ENCODE measurements around the gene CCDC8.
"Not testable (repeated sequence)": the region's sequence is repeated elsewhere in the genome, so short reads cannot be mapped to it uniquely, and the experiment has no call there.

CCDC8 gene

DNA sequence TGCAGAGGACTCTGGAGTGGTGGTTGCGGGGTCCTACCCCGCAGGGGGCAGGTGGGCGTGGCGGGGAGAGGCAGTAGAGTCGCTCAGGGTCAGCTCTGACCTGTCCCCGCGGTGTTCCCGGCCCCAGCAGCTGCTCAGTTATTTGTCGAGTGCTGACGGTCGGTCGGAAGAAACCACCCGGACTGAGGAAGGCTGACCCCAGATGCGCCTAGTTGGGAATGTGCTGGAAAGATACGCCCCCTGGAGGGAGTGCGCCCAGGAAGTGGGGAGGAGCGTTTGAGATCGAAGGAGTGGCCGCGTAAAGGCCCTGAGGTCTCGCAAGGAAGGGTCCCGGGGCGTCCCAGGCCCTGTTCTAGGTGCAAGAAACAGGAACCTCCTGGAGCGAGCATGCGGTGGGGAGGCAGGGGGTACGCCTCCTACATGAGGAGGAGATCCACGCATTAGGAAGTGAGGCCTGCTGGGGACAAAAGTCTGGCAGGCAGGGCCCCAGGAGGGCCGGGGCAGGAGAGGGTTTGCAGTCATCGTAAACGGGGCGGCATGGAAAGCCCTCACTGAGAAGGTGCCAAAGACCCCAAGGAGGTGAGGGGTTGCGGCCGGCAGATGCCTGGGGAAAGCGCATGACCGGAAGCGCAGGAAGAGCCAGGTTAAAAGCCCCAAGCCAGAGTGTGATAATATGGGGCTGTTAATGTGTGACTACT is 9.2 kb downstream of the CCDC8 start:
- DNase-seq = peak in 2 of 3 experiments; percentile 52 to 76

DNA sequence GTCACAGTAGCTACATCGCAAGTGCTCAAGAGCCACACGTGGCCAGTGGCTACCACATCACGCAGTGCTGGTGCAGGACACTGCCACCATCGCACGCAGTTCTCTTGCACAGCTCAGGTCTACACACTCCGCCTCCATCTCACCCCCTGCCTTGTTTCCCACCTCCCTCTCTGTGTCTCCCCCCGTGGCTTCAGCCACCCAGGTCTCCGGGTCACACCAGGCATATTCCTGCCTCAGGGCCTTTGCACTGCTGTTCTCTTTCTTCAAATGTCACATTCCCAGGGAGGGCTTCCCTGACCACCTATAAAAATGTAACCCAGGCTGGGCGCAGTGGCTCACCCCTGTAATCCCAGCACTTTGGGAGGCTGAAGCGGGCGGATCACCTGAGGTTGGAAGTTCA is 10.6 kb downstream of the CCDC8 start:
- no peak for DNase-seq

GRCh38 chr19:46397801-46398479 is 15.4 kb downstream of the CCDC8 start:
- not testable (repeated sequence) for DNase-seq

GRCh38 chr19:46394402-46394797 is 19.0 kb downstream of the CCDC8 start:
- peak in 1 of 3 experiments; percentile 17 for DNase-seq

GRCh38 chr19:46393456-46394401 is 19.6 kb downstream of the CCDC8 start:
- peak in 1 of 3 experiments; percentile 17 for DNase-seq

- no peak for DNase-seq
These were observed 20.5 kb downstream of the CCDC8 start for GRCh38 chr19:46392837-46393236.

DNA sequence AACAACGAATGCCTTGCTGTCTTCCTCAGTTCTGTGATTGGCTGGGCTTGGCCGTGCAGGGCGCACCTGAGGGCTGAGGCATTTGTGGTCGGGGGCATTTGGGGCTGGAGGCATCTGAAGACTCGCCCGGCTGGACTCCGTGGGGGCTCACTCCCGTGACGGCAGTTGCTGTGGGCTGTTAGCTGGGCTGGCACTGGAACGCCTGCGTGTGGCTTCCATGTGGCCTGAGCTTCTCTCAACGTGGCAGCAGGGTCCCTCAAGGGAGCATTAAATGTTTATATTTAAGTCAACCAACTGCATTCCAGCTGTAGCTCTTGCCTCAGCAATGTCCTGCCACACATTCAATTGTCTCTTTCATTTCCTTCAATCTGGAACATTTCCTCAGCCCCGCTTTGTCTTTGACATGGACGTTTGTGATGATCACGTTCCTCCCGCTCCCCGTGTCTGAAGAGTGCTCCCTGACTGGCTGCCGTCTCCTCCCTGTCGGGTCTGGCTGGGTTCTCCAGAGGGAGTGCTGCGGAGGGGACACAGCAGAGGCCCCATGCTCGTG is 21.0 kb downstream of the CCDC8 start:
- DNase-seq = no peak

DNA sequence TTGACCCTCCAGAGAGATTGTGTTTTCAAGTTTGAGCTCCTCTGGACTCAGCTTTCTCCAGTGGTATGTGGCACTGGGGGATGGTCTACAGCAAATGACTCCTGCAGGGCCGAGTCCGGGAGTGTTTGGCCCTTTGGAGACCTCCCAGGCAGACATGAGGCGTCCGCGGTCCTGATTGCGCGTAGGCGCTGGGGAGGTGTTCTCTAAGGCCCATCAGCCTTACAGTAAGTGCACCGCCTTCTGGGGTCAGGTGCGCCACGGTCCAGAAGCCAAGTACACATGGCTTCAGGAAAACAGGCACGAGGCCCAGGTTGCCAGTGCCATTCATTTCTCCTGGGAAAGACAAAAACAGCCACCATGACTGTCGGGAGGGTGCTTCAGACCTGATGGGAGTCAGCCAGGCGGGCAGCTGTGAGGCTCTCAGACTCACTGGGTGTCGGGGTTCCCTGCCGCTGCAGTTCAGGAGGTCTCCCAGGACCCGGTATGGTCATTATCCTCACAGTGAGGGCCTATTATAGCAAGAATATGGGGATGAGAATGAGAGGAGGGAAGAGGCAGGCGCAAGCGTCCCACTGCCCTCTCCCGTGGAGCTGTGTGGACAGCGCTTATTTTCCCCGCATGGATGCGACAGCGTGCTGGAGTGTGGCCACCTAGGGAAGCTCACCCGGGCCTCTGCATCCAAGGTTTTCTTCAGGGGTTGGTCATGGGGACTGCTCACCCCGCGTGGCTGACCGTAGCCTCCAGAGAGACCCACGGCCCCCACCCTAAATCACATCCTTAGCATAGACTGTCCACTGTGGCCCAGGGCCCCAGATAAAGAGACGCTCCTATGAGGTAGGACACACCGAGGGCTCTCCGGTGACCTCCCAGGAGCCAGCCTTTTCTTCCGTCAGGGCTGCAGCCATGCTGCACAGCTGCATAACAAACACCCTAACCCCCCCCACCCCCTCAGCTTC is 21.8 kb downstream of the CCDC8 start:
- no peak for DNase-seq

DNA sequence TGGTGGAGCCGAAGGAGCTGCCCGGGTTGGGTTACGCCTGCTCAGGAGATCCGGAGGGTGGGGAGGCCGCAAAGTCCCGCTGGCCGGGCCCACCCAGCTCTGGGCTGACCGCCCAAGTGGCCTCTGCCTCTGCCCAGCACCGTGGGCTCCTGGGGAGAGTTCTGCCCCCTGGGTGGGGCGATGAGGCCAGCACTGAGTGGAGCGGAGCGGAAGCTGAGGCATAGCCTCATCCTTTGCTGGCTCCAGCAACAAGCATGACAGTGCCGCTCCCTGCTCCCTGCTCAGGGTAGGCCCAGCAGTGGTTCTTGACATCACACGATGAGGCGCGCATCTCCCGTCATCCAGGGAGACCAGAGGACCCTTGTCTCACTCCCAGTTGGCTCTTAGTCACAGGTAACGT is 22.5 kb downstream of the CCDC8 start:
- DNase-seq = no peak

DNA sequence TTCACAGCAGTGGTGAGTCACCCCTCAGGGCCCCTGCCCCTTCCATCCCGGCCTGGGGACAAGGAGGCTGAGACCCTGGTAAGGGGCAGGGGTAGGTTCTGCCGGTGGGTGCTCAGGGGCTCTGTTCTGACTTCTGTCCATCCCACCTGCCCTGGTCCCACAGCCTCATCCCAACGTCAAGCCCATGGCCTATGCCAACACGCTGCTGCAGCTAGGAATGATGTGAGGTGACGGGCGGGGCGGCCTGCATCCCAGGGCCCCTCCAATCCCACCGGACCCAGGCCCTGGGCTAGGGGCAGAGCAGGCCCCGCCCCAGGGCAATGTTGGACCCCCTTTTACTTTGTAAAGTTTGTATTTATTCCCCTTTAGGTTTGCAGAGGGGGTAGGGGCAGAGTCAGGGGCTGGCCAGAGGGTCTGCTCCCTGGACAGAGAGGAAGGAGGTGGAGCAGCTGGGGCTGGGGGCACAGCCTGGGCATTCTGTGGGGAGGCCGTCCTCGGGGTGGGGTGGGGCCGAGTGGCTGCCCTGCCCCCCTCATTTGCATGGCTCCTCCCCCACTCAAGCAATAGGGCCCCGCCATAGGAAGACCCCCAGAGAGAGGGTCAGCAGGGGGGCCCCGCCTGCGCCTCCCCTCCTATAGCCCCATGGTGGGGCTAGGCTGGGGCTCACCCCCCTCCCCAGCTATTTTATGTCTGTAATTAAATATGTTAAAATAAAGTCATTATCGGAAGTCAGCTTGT is 23.1 kb downstream of the CCDC8 start:
- DNase-seq = no peak

GRCh38 chr19:46388311-46389095 is 24.9 kb downstream of the CCDC8 start:
- DNase-seq = no peak

DNA sequence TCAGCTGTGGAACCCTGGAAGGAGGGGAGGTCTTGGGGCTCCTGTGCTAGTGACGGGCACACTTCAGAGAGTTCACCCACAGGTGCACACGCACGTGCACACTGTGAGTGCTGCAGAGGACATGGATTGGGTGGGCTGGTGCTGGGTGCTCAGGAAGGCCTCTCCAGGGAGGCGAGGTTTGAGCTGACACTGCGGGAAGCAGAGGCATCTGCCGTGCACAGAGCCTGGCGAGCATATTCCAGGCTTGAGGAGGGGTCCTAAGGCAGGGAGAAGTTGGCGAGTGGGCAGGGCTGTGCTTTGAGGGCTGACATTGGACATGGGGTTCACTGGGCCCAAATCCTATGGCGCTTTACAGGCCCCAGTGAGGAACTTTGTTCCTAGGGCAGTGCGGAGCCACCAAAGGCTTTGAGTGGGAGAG is 25.6 kb downstream of the CCDC8 start:
- DNase-seq = no peak

DNA sequence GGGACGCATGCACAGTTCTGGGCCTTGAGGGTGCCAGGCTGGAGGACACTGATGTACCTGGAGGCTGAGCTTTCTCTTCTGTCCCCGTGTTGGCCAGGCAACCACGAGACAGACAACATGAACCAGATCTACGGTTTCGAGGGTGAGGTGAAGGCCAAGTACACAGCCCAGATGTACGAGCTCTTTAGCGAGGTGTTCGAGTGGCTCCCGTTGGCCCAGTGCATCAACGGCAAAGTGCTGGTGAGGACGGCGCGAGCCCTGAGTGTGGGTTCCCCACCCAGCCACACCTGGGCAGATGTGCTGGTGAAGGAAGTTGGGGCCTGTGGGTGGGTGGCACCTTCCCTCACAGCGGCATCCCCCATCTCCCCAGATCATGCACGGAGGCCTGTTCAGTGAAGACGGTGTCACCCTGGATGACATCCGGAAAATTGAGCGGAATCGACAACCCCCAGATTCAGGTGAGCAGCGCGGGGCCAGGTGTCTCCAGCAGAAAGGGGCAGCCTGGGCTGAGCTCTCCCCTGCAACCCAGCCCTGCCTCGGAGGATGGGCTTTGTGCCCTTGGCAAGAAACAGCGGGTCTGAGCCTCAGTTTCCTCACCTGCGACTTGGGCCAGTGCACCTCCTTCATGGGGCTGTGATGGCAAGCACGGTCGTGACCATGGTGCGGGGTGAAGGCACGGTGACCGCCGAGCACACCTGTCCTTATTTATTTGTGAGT is 26.2 kb downstream of the CCDC8 start:
- no peak for DNase-seq

GRCh38 chr19:46386151-46386550 is 27.2 kb downstream of the CCDC8 start:
- no peak for DNase-seq

DNA sequence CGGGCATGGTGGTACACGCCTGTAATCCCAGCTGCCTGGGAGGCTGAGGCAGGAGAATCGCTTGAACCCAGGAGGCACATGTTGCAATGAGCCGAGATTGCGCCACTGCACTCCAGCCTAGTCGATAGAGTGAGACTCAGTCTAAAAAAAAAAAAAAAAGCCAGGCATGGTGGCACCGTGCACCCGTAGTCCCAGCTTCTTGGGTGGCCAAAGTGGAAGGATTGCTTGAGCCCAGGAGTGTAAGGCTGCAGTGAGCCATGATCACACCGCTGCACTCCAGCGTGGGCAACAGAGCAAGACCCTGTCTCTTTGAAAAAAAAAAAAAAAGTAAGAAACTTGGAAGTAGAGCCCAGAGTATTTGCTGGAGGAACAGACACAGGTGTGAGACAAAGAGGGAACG is 27.7 kb downstream of the CCDC8 start:
- DNase-seq = no peak

DNA sequence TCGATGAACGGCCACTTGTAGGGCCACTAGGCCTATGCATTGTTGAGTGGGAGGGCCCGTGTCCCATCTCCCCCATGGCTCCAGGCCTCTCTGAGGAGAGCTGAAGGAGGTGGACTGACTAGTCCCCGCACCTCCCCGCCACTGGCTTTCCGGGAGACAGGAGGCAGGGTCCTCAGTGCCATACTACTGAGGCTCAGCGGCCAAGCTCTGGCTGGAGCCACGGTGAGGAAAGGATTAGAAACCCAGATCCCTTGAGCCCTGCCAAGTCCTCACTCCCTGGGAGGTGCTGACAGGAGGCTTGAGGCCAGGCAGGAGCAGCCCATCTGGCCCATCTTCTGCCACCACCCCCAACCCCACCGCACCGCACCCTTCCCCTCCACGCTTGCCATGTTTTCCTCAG is 29.0 kb downstream of the CCDC8 start:
- no peak for DNase-seq

GRCh38 chr19:46383846-46384245 is 29.5 kb downstream of the CCDC8 start:
- no peak for DNase-seq

- no peak for DNase-seq
These were observed 30.1 kb downstream of the CCDC8 start for GRCh38 chr19:46383171-46383815.

DNA sequence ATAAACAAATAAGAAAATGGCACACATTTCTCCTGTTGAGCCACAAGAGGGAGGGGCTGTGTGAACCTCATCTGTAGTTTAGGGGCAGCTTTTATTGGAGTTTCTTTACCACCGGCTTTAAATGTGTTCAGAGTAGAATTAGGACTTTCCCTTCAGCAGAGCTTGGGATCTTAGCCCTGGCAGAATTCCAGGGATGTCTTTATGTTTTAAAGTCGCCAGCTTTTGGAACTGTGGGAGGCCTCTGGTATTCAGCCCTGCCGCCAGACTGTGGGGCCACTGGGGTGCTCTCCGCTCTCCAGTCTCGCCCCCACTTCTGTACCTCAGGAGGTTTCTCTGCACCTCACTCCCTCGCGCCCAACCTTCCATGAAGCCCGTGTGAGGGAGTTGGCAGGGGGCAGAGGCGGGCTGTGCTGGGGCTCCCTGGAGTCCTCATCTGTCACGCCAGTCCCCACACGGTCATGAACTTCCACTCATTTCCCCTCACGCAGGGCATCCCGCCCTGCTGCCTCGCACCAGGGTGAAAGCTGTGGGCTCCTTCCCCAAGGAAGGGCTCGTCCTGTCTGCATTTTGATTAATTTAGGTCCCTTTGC is 31.5 kb downstream of the CCDC8 start:
- no peak for DNase-seq

Measured in NCI-H1417 (cell line).